Activated CD8-positive, alpha-beta T cell treated with anti-CD3 and anti-CD28 coated beads for 36 hours (primary cell): ENCODE results near the gene MYO5B. TPM values are rescaled to one million over a fixed set of nuclear protein-coding genes. Genes with fewer than 3 reads are reported as not detected.

Source experiments
- ATAC-seq: fragments of 200-7000 bp; cut with Tn5 transposase; one replicate; pipeline ENCODE4 v1.10.0; 2021; ENCODE audit warnings: mild to moderate bottlenecking, moderate library complexity
- CTCF ChIA-PET: fragments of 350-600 bp; sonication (Branson Sonifier 250); formaldehyde crosslinking; loops from one replicate; lab custom pipeline; 2021; ENCODE audit warnings: antibody characterized with exemption; lab: Charles Lee
- POLR2A ChIA-PET: fragments of 350-600 bp; sonication (Branson Sonifier 250); formaldehyde crosslinking; loops from one replicate; lab custom pipeline; 2021; ENCODE audit warnings: antibody characterized with exemption; lab: Charles Lee
- DNase-seq: peaks from one replicate; pipeline ENCODE4 v3.0.0-alpha.2; 2020
- H3K27ac Mint-ChIP-seq: one replicate; pipeline ENCODE4 v1.8.0; 2021; ENCODE audit warnings: mild to moderate bottlenecking, mixed read lengths
- H3K27me3 Mint-ChIP-seq: one replicate; pipeline ENCODE4 v1.8.0; 2021; ENCODE audit warnings: mixed read lengths
- H3K36me3 Mint-ChIP-seq: one replicate; pipeline ENCODE4 v1.8.0; 2021; ENCODE audit warnings: low read depth, mixed read lengths
- H3K4me1 Mint-ChIP-seq: one replicate; pipeline ENCODE4 v1.8.0; 2021; ENCODE audit warnings: low read depth, mixed read lengths
- H3K4me3 Mint-ChIP-seq: one replicate; pipeline ENCODE4 v1.8.0; 2021; ENCODE audit warnings: mild to moderate bottlenecking, moderate library complexity, mixed read lengths
- H3K9me3 Mint-ChIP-seq: one replicate; pipeline ENCODE4 v1.8.0; 2021; ENCODE audit warnings: mixed read lengths
- CTCF ChIP-seq: fragments of 200-600 bp; IDR thresholded peaks from one replicate; pipeline ENCODE4 v1.8.0; 2022; ENCODE audit warnings: antibody characterized with exemption, mild to moderate bottlenecking
- intact Hi-C: fragments of 100-400 bp; cut with micrococcal nuclease; formaldehyde crosslinking; loops from one replicate; pipeline ENCODE4 v1.10.0; 2022
- total RNA-seq, 2 experiments: library from RNA; stranded (reverse); gene quantifications; one replicate each; pipeline ENCODE4 v1.2.3, GENCODE V29; 2021

The MYO5B gene
- total RNA-seq, 2 experiments from 2014 or later, result 0.09 TPM; not detected in 1

- Mint-ChIP-seq H3K4me1 (no peaks in the 10 kb centered on the region), H3K36me3 (no peaks in the 10 kb centered on the region), H3K27me3 (peaks cover 24% of the 10 kb centered on the region), H3K27ac (no peak overlapping the region), H3K9me3 (no peaks in the 10 kb centered on the region), H3K4me3 (no peak overlapping the region)
- ChIA-PET POLR2A (no interaction called here), CTCF (no interaction called here)
- DNase-seq, result no peak
- intact Hi-C loops, result no loop called here
- TF ChIP-seq CTCF, result no peak
- ATAC-seq, result no peak
Measured at GRCh38 chr18:50143886-50144285, 51.1 kb downstream of the MYO5B start.

DNA sequence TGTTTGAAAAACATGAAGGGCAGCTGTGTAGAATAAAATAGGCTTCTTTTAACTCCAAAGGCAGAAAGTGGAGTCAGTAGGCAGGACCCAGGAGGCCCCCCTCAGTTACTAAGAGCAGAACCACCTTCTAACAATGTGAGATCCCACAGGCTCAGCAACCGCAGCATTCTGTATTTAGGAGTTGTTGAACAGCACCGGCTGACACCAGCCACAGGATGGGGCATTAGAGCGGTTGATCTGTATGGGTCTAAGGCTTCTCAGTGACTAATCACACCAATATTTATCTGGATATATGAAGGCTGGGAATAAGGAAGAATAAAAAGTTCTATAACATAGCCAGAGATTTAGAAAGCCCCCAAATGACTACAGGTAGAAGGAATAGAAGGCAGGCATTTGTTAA, 51.7 kb downstream of the MYO5B start:
- Mint-ChIP-seq H3K4me3 (no peak overlapping the region), H3K27me3 (peaks cover 24% of the 10 kb centered on the region), H3K27ac (no peak overlapping the region), H3K9me3 (no peaks in the 10 kb centered on the region), H3K36me3 (no peaks in the 10 kb centered on the region), H3K4me1 (no peaks in the 10 kb centered on the region)
- no peak for ATAC-seq
- CTCF ChIA-PET, result no interaction called here
- DNase-seq, result no peak
- no peak for TF ChIP-seq CTCF
- intact Hi-C loops, result no loop called here
- POLR2A ChIA-PET, result no interaction called here

GRCh38 chr18:50142441-50143120, 52.4 kb downstream of the MYO5B start:
- H3K27ac Mint-ChIP-seq, result no peak overlapping the region
- TF ChIP-seq CTCF, result no peak
- H3K4me3 Mint-ChIP-seq, result no peak overlapping the region
- H3K27me3 Mint-ChIP-seq, result peaks cover 24% of the 10 kb centered on the region
- H3K4me1 Mint-ChIP-seq, result no peaks in the 10 kb centered on the region
- ChIA-PET POLR2A (no interaction called here), CTCF (no interaction called here)
- no peak for ATAC-seq
- no peak for DNase-seq
- no peaks in the 10 kb centered on the region for H3K36me3 Mint-ChIP-seq
- H3K9me3 Mint-ChIP-seq, result no peaks in the 10 kb centered on the region
- intact Hi-C loops, result no loop called here

DNA sequence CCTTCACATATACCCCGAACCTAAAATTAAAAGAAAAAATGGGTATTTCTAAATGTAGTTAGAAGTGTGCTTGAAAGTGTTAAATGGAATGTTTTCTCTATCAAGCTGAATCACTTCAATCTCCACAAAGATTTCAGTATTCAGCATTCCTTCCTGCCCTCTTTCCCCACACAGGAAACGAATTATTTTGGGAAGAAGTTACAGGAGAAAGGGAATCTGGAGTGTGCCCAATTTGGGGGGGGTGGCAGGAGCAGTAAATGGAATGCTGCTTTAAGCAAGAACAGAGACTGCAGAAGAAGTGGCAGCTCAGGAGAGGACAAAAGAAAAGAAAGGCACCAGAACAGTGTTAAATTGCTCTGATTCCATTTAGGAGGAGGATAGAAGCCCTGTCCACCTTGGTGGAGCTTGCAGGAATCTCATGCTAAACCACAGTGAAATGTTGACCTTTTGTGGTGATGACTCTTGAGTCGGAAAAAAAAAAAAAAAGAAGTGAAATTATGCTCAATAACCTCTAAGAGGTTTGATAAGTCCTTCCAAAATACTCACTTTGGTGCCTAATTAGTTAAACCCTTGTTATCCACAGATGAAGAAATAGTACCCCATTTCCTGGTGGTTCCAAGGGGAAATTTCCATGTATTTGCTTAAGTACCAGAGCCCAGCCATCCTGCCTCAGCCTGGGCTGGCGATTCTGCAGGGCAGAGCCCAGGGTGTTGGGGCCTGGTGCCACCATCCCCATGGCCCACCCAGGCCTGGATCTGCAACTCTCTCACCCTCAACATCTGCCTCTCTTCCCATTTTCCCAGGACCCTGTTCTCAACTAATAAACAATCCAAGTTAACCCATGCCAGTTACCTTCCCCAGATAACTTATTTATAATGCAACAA, 56.5 kb downstream of the MYO5B start:
- CTCF ChIA-PET, result interaction anchor here (0.6 to 1.5 kb wide), 2 partner anchors 21 to 42 kb away, joined by 3 to 4 read pairs; no protein-coding TSS in a partner anchor
- TF ChIP-seq CTCF, result no peak
- Mint-ChIP-seq H3K36me3 (no peaks in the 10 kb centered on the region), H3K27me3 (peaks cover 27% of the 10 kb centered on the region), H3K4me1 (no peaks in the 10 kb centered on the region), H3K4me3 (no peak overlapping the region), H3K9me3 (no peaks in the 10 kb centered on the region), H3K27ac (no peak overlapping the region)
- ATAC-seq (no peak), DNase-seq (no peak)
- POLR2A ChIA-PET, result no interaction called here
- intact Hi-C loops, result no loop called here

- intact Hi-C loops, result no loop called here
- ChIA-PET CTCF (no interaction called here), POLR2A (no interaction called here)
- ATAC-seq, result no peak
- H3K4me3 Mint-ChIP-seq, result no peak overlapping the region
- H3K9me3 Mint-ChIP-seq, result no peaks in the 10 kb centered on the region
- H3K36me3 Mint-ChIP-seq, result no peaks in the 10 kb centered on the region
- no peak for TF ChIP-seq CTCF
- H3K4me1 Mint-ChIP-seq, result peaks cover 10% of the 10 kb centered on the region
- no peak overlapping the region for H3K27ac Mint-ChIP-seq
- DNase-seq, result no peak
- peaks cover 33% of the 10 kb centered on the region for H3K27me3 Mint-ChIP-seq
Measured at GRCh38 chr18:50135903-50136302, 59.0 kb downstream of the MYO5B start.
